Neuronal stem cell (in vitro differentiated cells): ENCODE results near the gene CXCL9.

Experiments
- DNase-seq: peaks from one replicate; pipeline ENCODE4 v3.0.0-alpha.2; 2013; ENCODE audit warnings: low spot score
- H2AFZ ChIP-seq: one replicate; pipeline ENCODE4 v1.6.1; 2013; ENCODE audit warnings: mild to moderate bottlenecking, low read length, inconsistent platforms
- H2AK5ac ChIP-seq: 2 replicates; pipeline ENCODE4 v1.6.1; 2013; ENCODE audit warnings: low read depth, mild to moderate bottlenecking, inconsistent platforms, low read length, moderate library complexity, mixed read lengths
- H2BK120ac ChIP-seq: 2 replicates; pipeline ENCODE4 v1.6.1; 2013; ENCODE audit warnings: low read depth, mild to moderate bottlenecking, inconsistent platforms, low read length, moderate library complexity, mixed read lengths
- H2BK12ac ChIP-seq: one replicate; pipeline ENCODE4 v1.6.1; 2013; ENCODE audit warnings: low read length, inconsistent platforms
- H2BK15ac ChIP-seq: 2 replicates; pipeline ENCODE4 v1.6.1; 2013; ENCODE audit warnings: mild to moderate bottlenecking, low read length, inconsistent platforms, mixed read lengths
- H2BK5ac ChIP-seq: one replicate; pipeline ENCODE4 v1.6.1; 2013; ENCODE audit warnings: inconsistent platforms, mild to moderate bottlenecking, low read length, moderate library complexity
- H3K14ac ChIP-seq: one replicate; pipeline ENCODE4 v1.6.1; 2013; ENCODE audit warnings: low read length, inconsistent platforms
- H3K18ac ChIP-seq: 2 replicates; pipeline ENCODE4 v1.6.1; 2013; ENCODE audit warnings: low read length, inconsistent platforms
- H3K23ac ChIP-seq: 2 replicates; pipeline ENCODE4 v1.6.1; 2013; ENCODE audit warnings: low read depth, mild to moderate bottlenecking, mixed read lengths, low read length, inconsistent platforms; ENCODE audit not compliant: poor library complexity
- H3K27ac ChIP-seq: replicated peaks from 3 replicates; pipeline ENCODE4 v1.5.1; 2013; ENCODE audit warnings: low read length, inconsistent platforms
- H3K27me3 ChIP-seq, 3 experiments: 2 replicates each; pipeline ENCODE4 v1.6.1; 2013; ENCODE audit warnings: low read length in 3 of 3, mild to moderate bottlenecking in 2 of 3, inconsistent platforms in 1 of 3, low read depth in 1 of 3, mixed read lengths in 1 of 3, moderate library complexity in 1 of 3; ENCODE audit not compliant: control insufficient read depth in 3 of 3, insufficient read depth in 3 of 3
- H3K36me3 ChIP-seq, 2 donors: replicated peaks in 1 of 2; 2 replicates each; pipeline ENCODE4 v1.6.1; 2013; ENCODE audit warnings: low read length in 2 of 2; ENCODE audit not compliant: control insufficient read depth in 2 of 2, insufficient read depth in 2 of 2
- H3K4ac ChIP-seq: 2 replicates; pipeline ENCODE4 v1.6.1; 2013; ENCODE audit warnings: inconsistent platforms, mild to moderate bottlenecking, low read length, moderate library complexity
- H3K4me1 ChIP-seq, 2 donors: 1 replicate in 1 of 2; 2 replicates in 1 of 2; pipeline ENCODE4 v1.6.1; 2013; ENCODE audit warnings: low read length in 2 of 2, low read depth in 1 of 2; ENCODE audit not compliant: control insufficient read depth in 2 of 2, insufficient read depth in 1 of 2
- H3K4me2 ChIP-seq: one replicate; pipeline ENCODE4 v1.6.1; 2013; ENCODE audit warnings: mild to moderate bottlenecking, low read length, inconsistent platforms; ENCODE audit not compliant: insufficient read depth, poor library complexity, severe bottlenecking
- H3K4me3 ChIP-seq, 2 donors: 2 replicates each; pipeline ENCODE4 v1.5.1; 2013; ENCODE audit warnings: low read length in 2 of 2, mild to moderate bottlenecking in 2 of 2, inconsistent platforms in 1 of 2, moderate library complexity in 1 of 2
- H3K79me1 ChIP-seq: one replicate; pipeline ENCODE4 v1.6.1; 2013; ENCODE audit warnings: low read depth, mild to moderate bottlenecking, inconsistent platforms, low read length, moderate library complexity
- H3K9ac ChIP-seq: one replicate; pipeline ENCODE4 v1.6.1; 2013; ENCODE audit warnings: mild to moderate bottlenecking, low read depth, low read length, inconsistent platforms; ENCODE audit not compliant: poor library complexity
- H3K9me3 ChIP-seq, 2 donors: replicated peaks in 1 of 2; 2 replicates each; pipeline versions ENCODE3 to v1.6.1; 2013; ENCODE audit warnings: low read length in 2 of 2, mild to moderate bottlenecking in 2 of 2, inconsistent platforms in 1 of 2, low read depth in 1 of 2, mixed read lengths in 1 of 2, moderate library complexity in 1 of 2; ENCODE audit not compliant: control insufficient read depth in 2 of 2, insufficient read depth in 1 of 2
- H4K8ac ChIP-seq: one replicate; pipeline ENCODE4 v1.6.1; 2013; ENCODE audit warnings: low read depth, mild to moderate bottlenecking, inconsistent platforms, low read length, moderate library complexity
- H4K91ac ChIP-seq: one replicate; pipeline ENCODE4 v1.6.1; 2013; ENCODE audit warnings: low read length, low read depth, mild to moderate bottlenecking, inconsistent platforms; ENCODE audit not compliant: poor library complexity
- WGBS, 2 donors: extraction: QIAGEN DNeasy Blood & Tissue Kit; methylation state at CpG; one replicate each; pipeline ENCODE4 v1.1.7; 2013; ENCODE audit warnings: missing lambda C conversion rate in 2 of 2, mixed read lengths in 1 of 2; ENCODE audit not compliant: insufficient read length in 2 of 2, insufficient replicate concordance in 1 of 2; ENCODE audit errors: extremely low coverage in 2 of 2; 5-methylcytosine and 5-hydroxymethylcytosine counted together

The CXCL9 gene

GRCh38 chr4:76029300-76029699 lies 22.0 kb upstream of the CXCL9 start:
- Histone ChIP-seq H3K79me1 (no peaks in the 10 kb centered on the region), H2BK15ac (no peak overlapping the region), H3K18ac (no peak overlapping the region), H2BK120ac (no peak overlapping the region), H3K14ac (no peak overlapping the region), H2AK5ac (no peak overlapping the region), H2BK12ac (no peak overlapping the region), H2AFZ (no peak overlapping the region), H2BK5ac (no peak overlapping the region), H4K91ac (no peak overlapping the region), H3K27me3 (peaks cover 0 to 51% (median 0%) of the 10 kb centered on the region in 3 experiments), H3K4me2 (no peak overlapping the region), H3K27ac (no peak overlapping the region), H3K4me3 (no peak overlapping the region), H3K4ac (no peak overlapping the region), H3K4me1 (no peaks in the 10 kb centered on the region), H3K9me3 (no peaks in the 10 kb centered on the region), H4K8ac (no peak overlapping the region), H3K23ac (no peak overlapping the region), H3K9ac (no peak overlapping the region), H3K36me3 (no peaks in the 10 kb centered on the region)
- WGBS, 2 donors, result no CpG with 5 or more reads among the region's 2 CpGs
- no peak for DNase-seq

GRCh38 chr4:76028350-76028765 lies 21.0 kb upstream of the CXCL9 start:
- no peaks in the 10 kb centered on the region for H3K79me1 ChIP-seq
- no peak overlapping the region for H3K27ac ChIP-seq
- H3K4me1 ChIP-seq, result no peaks in the 10 kb centered on the region
- H3K9me3 ChIP-seq, result no peaks in the 10 kb centered on the region
- H3K4me3 ChIP-seq, result no peak overlapping the region
- H2BK120ac ChIP-seq, result no peak overlapping the region
- no peak overlapping the region for H4K8ac ChIP-seq
- no peak overlapping the region for H3K4me2 ChIP-seq
- no peak overlapping the region for H2BK15ac ChIP-seq
- WGBS, 2 donors, result no CpG with 5 or more reads among the region's 6 CpGs
- H3K27me3 ChIP-seq, result peaks cover 0 to 52% (median 0%) of the 10 kb centered on the region in 3 experiments
- H2BK5ac ChIP-seq, result no peak overlapping the region
- no peaks in the 10 kb centered on the region for H3K36me3 ChIP-seq
- DNase-seq, result no peak
- H3K4ac ChIP-seq, result no peak overlapping the region
- H4K91ac ChIP-seq, result no peak overlapping the region
- no peak overlapping the region for H3K9ac ChIP-seq
- H2BK12ac ChIP-seq, result no peak overlapping the region
- no peak overlapping the region for H2AFZ ChIP-seq
- H2AK5ac ChIP-seq, result no peak overlapping the region
- H3K14ac ChIP-seq, result no peak overlapping the region
- no peak overlapping the region for H3K18ac ChIP-seq
- H3K23ac ChIP-seq, result no peak overlapping the region

DNA sequence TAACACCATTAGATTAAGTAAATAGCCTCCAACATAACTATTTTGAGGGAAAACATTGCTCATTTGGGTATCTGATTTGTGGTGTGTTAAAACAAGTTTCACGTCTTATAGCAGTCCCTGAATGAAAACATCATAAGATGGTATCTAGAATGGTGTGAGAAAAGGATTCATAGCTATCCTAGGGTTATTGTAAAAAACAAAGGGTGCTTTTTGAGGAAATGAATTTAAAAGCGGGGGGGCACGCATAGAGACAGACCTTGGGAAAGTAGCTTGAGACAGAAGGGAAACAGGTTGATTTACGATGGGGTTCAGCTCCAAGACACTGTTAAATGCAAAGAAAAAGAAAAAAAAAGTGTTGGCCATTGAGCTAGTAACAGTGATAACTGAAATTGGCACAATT lies 16.8 kb upstream of the CXCL9 start:
- H3K9me3 ChIP-seq, result no peaks in the 10 kb centered on the region
- no peak for DNase-seq
- H3K27ac ChIP-seq, result no peak overlapping the region
- no peaks in the 10 kb centered on the region for H3K79me1 ChIP-seq
- H3K4me2 ChIP-seq, result no peak overlapping the region
- H3K23ac ChIP-seq, result no peak overlapping the region
- no peak overlapping the region for H4K91ac ChIP-seq
- no peak overlapping the region for H2BK5ac ChIP-seq
- H3K4ac ChIP-seq, result no peak overlapping the region
- no peak overlapping the region for H2BK15ac ChIP-seq
- no peak overlapping the region for H3K9ac ChIP-seq
- peaks cover 0 to 43% (median 0%) of the 10 kb centered on the region in 3 experiments for H3K27me3 ChIP-seq
- H3K36me3 ChIP-seq, result no peaks in the 10 kb centered on the region
- H2BK120ac ChIP-seq, result no peak overlapping the region
- H3K4me1 ChIP-seq, result no peaks in the 10 kb centered on the region
- no peak overlapping the region for H3K14ac ChIP-seq
- H3K4me3 ChIP-seq, result no peak overlapping the region
- no peak overlapping the region for H2AFZ ChIP-seq
- H4K8ac ChIP-seq, result no peak overlapping the region
- no peak overlapping the region for H2BK12ac ChIP-seq
- H3K18ac ChIP-seq, result no peak overlapping the region
- WGBS, 2 donors, result no CpG with 5 or more reads among the region's 4 CpGs
- no peak overlapping the region for H2AK5ac ChIP-seq

DNA sequence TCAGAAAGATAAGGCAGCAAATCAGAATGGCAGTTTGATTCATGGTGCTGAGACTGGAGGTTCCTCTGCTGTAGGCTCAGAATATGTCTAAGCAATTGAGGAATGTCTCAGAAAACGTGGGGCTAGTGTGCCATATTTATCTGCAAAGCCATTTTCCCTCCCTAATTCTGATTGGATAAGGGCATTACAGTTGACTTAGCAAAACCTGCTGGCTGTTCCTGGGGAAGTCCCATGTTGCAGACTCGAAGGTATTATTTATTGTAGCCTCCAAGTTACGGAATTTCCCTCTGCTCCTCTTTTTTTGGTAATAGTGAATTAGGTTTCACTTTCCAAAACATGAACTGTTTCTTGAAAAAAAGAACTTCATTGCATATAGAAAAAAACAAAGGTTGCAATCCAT lies 16.1 kb upstream of the CXCL9 start, which contains the start of gene CXCL10:
TSS of gene CXCL10 (minus strand) at position 109 of the 400 bp plus-strand sequence. CDS start at position 43, 66 bp downstream.
- Histone ChIP-seq H3K4me2 (no peak within 1 kb of the TSS), H3K27me3 (peaks cover 0 to 37% (median 0%) of the 10 kb centered on the region in 3 experiments), H3K9me3 (no peaks in the 10 kb centered on the region), H3K23ac (no peak within 1 kb of the TSS), H3K36me3 (no peaks in the 10 kb centered on the region), H3K4me1 (no peaks in the 10 kb centered on the region), H3K27ac (no peak within 1 kb of the TSS), H2AK5ac (no peak within 1 kb of the TSS), H3K4me3 (no peak within 1 kb of the TSS), H3K14ac (no peak within 1 kb of the TSS), H2BK12ac (no peak within 1 kb of the TSS), H2BK15ac (no peak within 1 kb of the TSS), H4K8ac (no peak within 1 kb of the TSS), H3K79me1 (no peaks in the 10 kb centered on the region), H3K18ac (no peak within 1 kb of the TSS), H3K4ac (no peak within 1 kb of the TSS), H2AFZ (no peak within 1 kb of the TSS), H2BK5ac (no peak within 1 kb of the TSS), H2BK120ac (no peak within 1 kb of the TSS), H4K91ac (no peak within 1 kb of the TSS), H3K9ac (no peak within 1 kb of the TSS)
- no peak for DNase-seq
- no CpG with 5 or more reads among the region's 3 CpGs for WGBS, 2 donors
